ENCODE results near the gene KIF4A.
A peak's percentile ranks its signal among the peaks of the same experiment; 100 is the strongest.

The KIF4A gene

GRCh38 chrX:70449457-70449966 is 159.6 kb downstream of the KIF4A start:
- Histone ChIP-seq H3K27ac (ENCODE audit: low read length) (no peak overlapping the region), H3K27me3 (ENCODE audit: control insufficient read depth, insufficient read depth, low read length) (no peaks in the 10 kb centered on the region), H3K4me3 (ENCODE audit: low read length) (no peak overlapping the region), H3K36me3 (ENCODE audit: control insufficient read depth, insufficient read depth, low read length) (no peaks in the 10 kb centered on the region), H3K9me3 (ENCODE audit: control insufficient read depth, insufficient read depth, low read length) (no peaks in the 10 kb centered on the region), H3K4me1 (ENCODE audit: control insufficient read depth, insufficient read depth, low read length) (peaks cover 5% of the 10 kb centered on the region; the same call in 1 of the 2 replicates)
- no CpG with 5 or more reads among the region's 14 CpGs for WGBS (ENCODE audit: insufficient coverage, insufficient read length)
- DNase-seq (ENCODE audit: low read depth, low spot score), result no peak

- Histone ChIP-seq H3K27me3 (ENCODE audit: control insufficient read depth, insufficient read depth, low read length) (no peaks in the 10 kb centered on the region), H3K4me3 (ENCODE audit: low read length) (peak overlapping the region; percentile 54; the same call in 1 of the 2 replicates), H3K36me3 (ENCODE audit: control insufficient read depth, insufficient read depth, low read length) (no peaks in the 10 kb centered on the region), H3K27ac (ENCODE audit: low read length) (no peak overlapping the region), H3K4me1 (ENCODE audit: control insufficient read depth, insufficient read depth, low read length) (peaks cover 5% of the 10 kb centered on the region; the same call in 1 of the 2 replicates), H3K9me3 (ENCODE audit: control insufficient read depth, insufficient read depth, low read length) (no peaks in the 10 kb centered on the region)
- WGBS (ENCODE audit: insufficient coverage, insufficient read length), result no CpG with 5 or more reads among the region's 39 CpGs
- DNase-seq (ENCODE audit: low read depth, low spot score), result no peak
Measured at GRCh38 chrX:70452143-70452733, 162.3 kb downstream of the KIF4A start.

DNA sequence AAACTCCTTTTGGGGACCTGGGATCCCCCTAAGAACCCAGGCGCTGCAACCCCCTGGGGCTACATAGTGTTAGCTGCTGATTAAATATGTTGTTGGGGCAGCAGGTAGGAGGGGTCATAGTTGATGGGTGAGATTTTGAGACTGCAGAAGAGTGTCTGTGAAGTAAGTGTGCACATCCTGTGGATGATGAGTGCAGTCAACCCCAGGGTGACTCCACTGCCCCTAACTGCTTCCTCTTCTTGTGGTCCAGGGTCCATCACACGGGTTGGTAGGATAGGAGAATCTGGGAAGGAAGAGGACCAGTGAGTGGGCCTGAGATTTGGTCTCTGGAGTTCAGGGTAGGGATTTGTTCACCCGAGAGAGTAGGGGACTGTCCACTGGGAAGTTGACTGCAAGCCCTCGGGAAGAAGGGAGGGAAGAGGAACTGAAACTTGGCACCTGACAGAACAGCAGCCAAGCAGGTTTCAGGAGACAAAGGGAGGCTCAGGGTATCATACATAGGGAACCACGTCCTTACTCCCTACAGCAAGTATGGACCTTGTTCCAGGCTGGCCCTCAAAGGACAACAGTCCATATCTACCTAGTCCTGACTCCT is 163.2 kb downstream of the KIF4A start:
- H3K4me3 ChIP-seq (ENCODE audit: low read length), result no peak overlapping the region
- WGBS (ENCODE audit: insufficient coverage, insufficient read length), result no CpG with 5 or more reads among the region's 5 CpGs
- peaks cover 5% of the 10 kb centered on the region; the same call in 1 of the 2 replicates for H3K4me1 ChIP-seq (ENCODE audit: control insufficient read depth, insufficient read depth, low read length)
- H3K27ac ChIP-seq (ENCODE audit: low read length), result no peak overlapping the region
- H3K36me3 ChIP-seq (ENCODE audit: control insufficient read depth, insufficient read depth, low read length), result no peaks in the 10 kb centered on the region
- no peaks in the 10 kb centered on the region for H3K9me3 ChIP-seq (ENCODE audit: control insufficient read depth, insufficient read depth, low read length)
- no peak for DNase-seq (ENCODE audit: low read depth, low spot score)
- H3K27me3 ChIP-seq (ENCODE audit: control insufficient read depth, insufficient read depth, low read length), result no peaks in the 10 kb centered on the region

- H3K36me3 ChIP-seq (ENCODE audit: control insufficient read depth, insufficient read depth, low read length), result no peaks in the 10 kb centered on the region
- peak overlapping the region; percentile 96 for H3K4me3 ChIP-seq (ENCODE audit: low read length)
- H3K9me3 ChIP-seq (ENCODE audit: control insufficient read depth, insufficient read depth, low read length), result no peaks in the 10 kb centered on the region
- H3K27me3 ChIP-seq (ENCODE audit: control insufficient read depth, insufficient read depth, low read length), result no peaks in the 10 kb centered on the region
- DNase-seq (ENCODE audit: low read depth, low spot score), result no peak
- WGBS (ENCODE audit: insufficient coverage, insufficient read length), result no CpG with 5 or more reads among the region's 48 CpGs
- H3K4me1 ChIP-seq (ENCODE audit: control insufficient read depth, insufficient read depth, low read length), result peaks cover 5% of the 10 kb centered on the region; the same call in 1 of the 2 replicates
- H3K27ac ChIP-seq (ENCODE audit: low read length), result no peak overlapping the region
Measured at GRCh38 chrX:70454441-70455365, 164.8 kb downstream of the KIF4A start.

DNA sequence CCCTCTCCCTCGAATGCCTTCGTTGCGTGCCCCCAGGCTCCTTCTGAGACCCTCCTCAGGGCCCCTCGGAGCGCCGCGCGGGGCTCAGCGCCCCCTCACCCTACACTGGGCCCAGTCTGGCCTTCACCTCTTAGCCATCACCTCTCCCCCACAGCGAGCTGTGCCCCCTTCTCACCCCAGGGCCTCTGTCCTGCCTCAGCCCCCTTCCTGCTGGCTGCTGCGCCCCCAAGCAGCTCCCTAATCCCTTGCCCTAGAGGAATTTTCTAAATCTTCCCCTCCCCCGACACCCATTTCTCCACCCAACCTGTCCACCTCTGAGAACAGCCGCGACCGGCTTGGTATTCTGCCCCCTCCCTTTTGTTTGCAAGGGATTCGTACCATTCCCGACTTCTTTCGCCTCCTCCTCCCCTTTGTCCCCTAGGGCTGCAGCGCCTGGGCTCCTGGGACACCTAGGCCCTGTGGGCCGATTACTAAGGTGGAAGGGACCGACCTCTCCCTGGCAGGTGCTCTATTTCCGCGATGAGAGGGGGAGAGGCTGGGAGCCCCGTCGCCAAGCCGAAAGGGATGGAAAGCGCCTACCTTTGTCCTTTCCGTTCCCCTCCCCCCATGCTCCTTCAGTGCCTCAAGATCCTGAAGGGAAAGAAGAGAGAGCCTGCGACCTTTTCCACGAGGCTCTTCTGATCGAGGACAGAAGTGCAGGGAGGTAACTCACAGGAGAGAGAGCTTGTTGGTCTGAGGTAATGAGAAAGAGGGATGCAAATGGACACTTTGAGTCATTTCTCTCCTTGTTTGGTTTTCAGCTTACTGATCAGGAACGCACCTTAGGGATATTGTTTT is 165.7 kb downstream of the KIF4A start:
- H3K36me3 ChIP-seq (ENCODE audit: control insufficient read depth, insufficient read depth, low read length), result no peaks in the 10 kb centered on the region
- WGBS (ENCODE audit: insufficient coverage, insufficient read length), result no CpG with 5 or more reads among the region's 32 CpGs
- H3K4me3 ChIP-seq (ENCODE audit: low read length), result peak overlapping the region; percentile 96
- no peaks in the 10 kb centered on the region for H3K9me3 ChIP-seq (ENCODE audit: control insufficient read depth, insufficient read depth, low read length)
- no peaks in the 10 kb centered on the region for H3K27me3 ChIP-seq (ENCODE audit: control insufficient read depth, insufficient read depth, low read length)
- peaks cover 5% of the 10 kb centered on the region; the same call in 1 of the 2 replicates for H3K4me1 ChIP-seq (ENCODE audit: control insufficient read depth, insufficient read depth, low read length)
- no peak overlapping the region for H3K27ac ChIP-seq (ENCODE audit: low read length)
- no peak for DNase-seq (ENCODE audit: low read depth, low spot score)

GRCh38 chrX:70456256-70456655 is 166.4 kb downstream of the KIF4A start:
- Histone ChIP-seq H3K4me1 (ENCODE audit: control insufficient read depth, insufficient read depth, low read length) (peaks cover 5% of the 10 kb centered on the region; the same call in 1 of the 2 replicates), H3K27ac (ENCODE audit: low read length) (no peak overlapping the region), H3K27me3 (ENCODE audit: control insufficient read depth, insufficient read depth, low read length) (no peaks in the 10 kb centered on the region), H3K9me3 (ENCODE audit: control insufficient read depth, insufficient read depth, low read length) (no peaks in the 10 kb centered on the region), H3K4me3 (ENCODE audit: low read length) (peak overlapping the region; percentile 96; the same call in 1 of the 2 replicates), H3K36me3 (ENCODE audit: control insufficient read depth, insufficient read depth, low read length) (no peaks in the 10 kb centered on the region)
- no peak for DNase-seq (ENCODE audit: low read depth, low spot score)
- WGBS (ENCODE audit: insufficient coverage, insufficient read length), result no CpG with 5 or more reads among the region's 2 CpGs

DNA sequence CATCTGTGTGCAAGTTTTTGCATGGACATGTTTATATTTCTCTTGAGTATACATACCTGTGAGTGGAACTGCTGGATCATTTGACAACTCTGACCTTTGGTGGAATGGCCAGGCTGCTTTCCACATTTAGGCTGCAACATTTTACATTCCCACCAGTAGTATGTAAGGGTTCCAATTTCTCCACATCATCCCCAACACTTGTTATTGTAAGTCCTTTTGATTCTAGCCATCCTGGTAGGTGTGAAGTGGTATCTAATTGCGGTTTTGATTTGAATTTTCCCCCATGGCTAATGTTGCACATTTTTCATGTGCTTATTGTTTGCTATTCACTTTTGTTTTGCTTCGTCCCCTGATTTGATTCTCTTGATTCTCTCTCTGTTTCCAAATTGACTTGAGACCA is 171.1 kb downstream of the KIF4A start:
- Histone ChIP-seq H3K9me3 (ENCODE audit: control insufficient read depth, insufficient read depth, low read length) (no peaks in the 10 kb centered on the region), H3K4me1 (ENCODE audit: control insufficient read depth, insufficient read depth, low read length) (no peaks in the 10 kb centered on the region), H3K36me3 (ENCODE audit: control insufficient read depth, insufficient read depth, low read length) (no peaks in the 10 kb centered on the region), H3K27ac (ENCODE audit: low read length) (no peak overlapping the region), H3K4me3 (ENCODE audit: low read length) (no peak overlapping the region), H3K27me3 (ENCODE audit: control insufficient read depth, insufficient read depth, low read length) (no peaks in the 10 kb centered on the region)
- WGBS (ENCODE audit: insufficient coverage, insufficient read length), result no CpG with 5 or more reads among the region's 2 CpGs
- DNase-seq (ENCODE audit: low read depth, low spot score), result no peak

DNA sequence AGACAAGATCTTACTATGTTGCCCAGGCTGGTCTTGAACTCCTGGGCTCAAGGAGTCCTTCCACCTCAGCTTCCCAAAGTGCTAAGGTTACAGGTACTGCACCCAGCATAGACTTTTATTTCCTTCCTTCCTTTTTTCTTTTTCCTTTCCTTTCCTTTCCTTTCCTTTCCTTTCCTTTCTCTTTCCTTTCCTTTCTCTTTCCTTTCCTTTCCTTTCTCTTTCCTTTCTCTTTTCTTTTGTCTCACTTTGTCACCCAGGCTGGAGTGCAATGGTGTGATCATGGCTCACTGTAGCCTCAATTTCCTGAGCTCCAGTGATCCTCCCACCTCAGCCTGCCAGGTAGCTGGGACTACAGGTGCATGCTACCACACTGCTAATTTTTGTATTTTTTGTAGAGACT is 174.1 kb downstream of the KIF4A start:
- DNase-seq (ENCODE audit: low read depth, low spot score), result no peak
- Histone ChIP-seq H3K9me3 (ENCODE audit: control insufficient read depth, insufficient read depth, low read length) (no peaks in the 10 kb centered on the region), H3K27ac (ENCODE audit: low read length) (no peak overlapping the region), H3K27me3 (ENCODE audit: control insufficient read depth, insufficient read depth, low read length) (no peaks in the 10 kb centered on the region), H3K4me3 (ENCODE audit: low read length) (no peak overlapping the region), H3K36me3 (ENCODE audit: control insufficient read depth, insufficient read depth, low read length) (no peaks in the 10 kb centered on the region), H3K4me1 (ENCODE audit: control insufficient read depth, insufficient read depth, low read length) (no peaks in the 10 kb centered on the region)

- Histone ChIP-seq H3K9me3 (ENCODE audit: control insufficient read depth, insufficient read depth, low read length) (no peaks in the 10 kb centered on the region), H3K27me3 (ENCODE audit: control insufficient read depth, insufficient read depth, low read length) (no peaks in the 10 kb centered on the region), H3K27ac (ENCODE audit: low read length) (no peak overlapping the region), H3K4me3 (ENCODE audit: low read length) (no peak overlapping the region), H3K4me1 (ENCODE audit: control insufficient read depth, insufficient read depth, low read length) (no peaks in the 10 kb centered on the region; the same call in 1 of the 2 replicates), H3K36me3 (ENCODE audit: control insufficient read depth, insufficient read depth, low read length) (no peaks in the 10 kb centered on the region)
- no peak for DNase-seq (ENCODE audit: low read depth, low spot score)
Measured at GRCh38 chrX:70466968-70467367, 177.1 kb downstream of the KIF4A start.

GRCh38 chrX:70468709-70469108 is 178.8 kb downstream of the KIF4A start:
- Histone ChIP-seq H3K27ac (ENCODE audit: low read length) (no peak overlapping the region), H3K27me3 (ENCODE audit: control insufficient read depth, insufficient read depth, low read length) (no peaks in the 10 kb centered on the region), H3K4me1 (ENCODE audit: control insufficient read depth, insufficient read depth, low read length) (no peaks in the 10 kb centered on the region; the same call in 1 of the 2 replicates), H3K4me3 (ENCODE audit: low read length) (no peak overlapping the region), H3K36me3 (ENCODE audit: control insufficient read depth, insufficient read depth, low read length) (no peaks in the 10 kb centered on the region), H3K9me3 (ENCODE audit: control insufficient read depth, insufficient read depth, low read length) (no peaks in the 10 kb centered on the region)
- DNase-seq (ENCODE audit: low read depth, low spot score), result no peak
- WGBS (ENCODE audit: insufficient coverage, insufficient read length), result no CpG with 5 or more reads among the region's 1 CpG

Measured in iPS DF 6.9 (cell line).